HepG2 (cell line): ENCODE measurements around the gene BCCIP. TPM values are rescaled to one million over a fixed set of nuclear protein-coding genes. Genes with fewer than 3 reads are reported as not detected.

Experiments
- BHLHE40 ChIP-seq: IDR thresholded peaks from 2 replicates; pipeline ENCODE4 v1.6.1; 2011; ENCODE audit warnings: low read length, improper control_type of control experiment
- DMAP1 ChIP-seq: IDR thresholded peaks from 2 replicates; pipeline ENCODE4 v1.6.1; 2016
- DRAP1 ChIP-seq: IDR thresholded peaks from 2 replicates; pipeline ENCODE4 v1.6.1; 2016; ENCODE audit warnings: missing genetic modification reagents, missing compliant biosample characterization
- ETV5 ChIP-seq: IDR thresholded peaks from 2 replicates; pipeline ENCODE4 v1.6.1; 2018; ENCODE audit warnings: missing biosample characterization, missing genetic modification reagents, inconsistent platforms, borderline replicate concordance
- HNRNPL ChIP-seq: fragments of 200-400 bp; formaldehyde crosslinking; IDR thresholded peaks from 2 replicates; pipeline ENCODE4 v1.6.1; 2017; ENCODE audit warnings: mild to moderate bottlenecking, low read depth, low read length
- KLF16 ChIP-seq, 2 experiments: sonication (generic) in 1 of 2; formaldehyde crosslinking in 1 of 2; IDR thresholded peaks; 2 replicates each; pipeline versions ENCODE4 v1.6.1 to v1.8.0; 2016 to 2023; ENCODE audit warnings: missing genetic modification reagents in 2 of 2, missing compliant biosample characterization in 1 of 2
- MAX ChIP-seq: IDR thresholded peaks from 2 replicates; pipeline ENCODE4 v1.6.1; 2012; ENCODE audit warnings: inconsistent platforms
- POLR2AphosphoS5 ChIP-seq: IDR thresholded peaks from 2 replicates; pipeline ENCODE4 v1.6.1; 2012; ENCODE audit warnings: low read depth, low read length
- PRDM10 ChIP-seq: sonication (generic); formaldehyde crosslinking; IDR thresholded peaks from 2 replicates; pipeline ENCODE4 v1.4.0; 2020; ENCODE audit warnings: low read depth, missing genetic modification reagents
- RARA ChIP-seq: IDR thresholded peaks from 2 replicates; pipeline ENCODE4 v1.6.1; 2016; ENCODE audit warnings: missing genetic modification reagents, missing compliant biosample characterization
- RFX3 ChIP-seq: IDR thresholded peaks from 2 replicates; pipeline ENCODE4 v1.6.1; 2016; ENCODE audit warnings: missing biosample characterization, missing genetic modification reagents
- RNF2 ChIP-seq: fragments of 450-650 bp; conservative IDR thresholded peaks from 2 replicates; pipeline ENCODE4 v1.6.1; 2016; ENCODE audit warnings: low read depth
- SALL1 ChIP-seq: sonication (generic); formaldehyde crosslinking; IDR thresholded peaks from 2 replicates; pipeline ENCODE4 v1.8.0; 2022; ENCODE audit warnings: mild to moderate bottlenecking, missing genetic modification reagents
- SCMH1 ChIP-seq: sonication (generic); formaldehyde crosslinking; IDR thresholded peaks from 2 replicates; pipeline ENCODE4 v1.9.0; 2021; ENCODE audit warnings: missing genetic modification reagents, mild to moderate bottlenecking, borderline replicate concordance
- ZNF230 ChIP-seq: sonication (generic); formaldehyde crosslinking; IDR thresholded peaks from 2 replicates; pipeline ENCODE4 v1.4.0; 2020; ENCODE audit warnings: mild to moderate bottlenecking, missing genetic modification reagents
- ZNF446 ChIP-seq: sonication (generic); formaldehyde crosslinking; IDR thresholded peaks from 2 replicates; pipeline ENCODE4 v1.5.0; 2020; ENCODE audit warnings: mild to moderate bottlenecking, missing genetic modification reagents
- ZNF687 ChIP-seq: sonication (generic); formaldehyde crosslinking; IDR thresholded peaks from 2 replicates; pipeline ENCODE4 v1.5.1; 2020; ENCODE audit warnings: mild to moderate bottlenecking, missing genetic modification reagents, moderate library complexity
- ZNF773 ChIP-seq: sonication (generic); formaldehyde crosslinking; IDR thresholded peaks from 2 replicates; pipeline ENCODE4 v1.4.0; 2020; ENCODE audit warnings: missing genetic modification reagents, borderline replicate concordance
- ZXDC ChIP-seq: sonication (generic); formaldehyde crosslinking; IDR thresholded peaks from 2 replicates; pipeline ENCODE4 v1.5.0; 2020; ENCODE audit warnings: mild to moderate bottlenecking, missing genetic modification reagents
- polyA plus RNA-seq, 8 experiments: library from polyadenylated mRNA; depleted of rRNA in 3 of 8; stranded (reverse) in 7 of 8; unstranded in 1 of 8; fragments of >200 nt; fragmentation: Illumina TruSeq in 4 of 8; extraction: Trizol in 4 of 8; gene quantifications; 2 replicates each; pipeline versions ENCODE4 v1.2.1 to v1.2.3, GENCODE V29; 2011 to 2016; ENCODE audit warnings: low read depth in 4 of 8, missing spikeins in 1 of 8, mixed read lengths in 1 of 8; ENCODE audit not compliant: insufficient read depth in 1 of 8
- total RNA-seq, 5 experiments: library from RNA; depleted of rRNA; stranded (reverse); fragments of >200 nt; fragmentation: Illumina TruSeq; extraction: Trizol; gene quantifications; 2 replicates each; pipeline ENCODE4 v1.2.3, GENCODE V29; 2016; ENCODE audit warnings: low read depth in 1 of 5

The BCCIP gene
- total and polyA plus RNA-seq, 2 of the 13 experiments (the other 11 are each of a cell fraction or from before 2014, with no cell fraction given): 37.0 to 132 TPM

- TF ChIP-seq ZNF687 (CRISPR knock-in tag) (peak; percentile 83), DRAP1 (peak; percentile 86), ZXDC (CRISPR knock-in tag) (no peak), RARA (CRISPR knock-in tag) (peak; percentile 64), ZNF773 (CRISPR knock-in tag) (no peak), ZNF230 (peak; percentile 17; the same call in 1 of the 2 replicates), SCMH1 (no peak), SALL1 (CRISPR knock-in tag) (peak; percentile 72), POLR2AphosphoS5 (peak; percentile 89), RFX3 (CRISPR knock-in tag) (no peak), DMAP1 (peak; percentile 83), RNF2 (0 out of 2 replicates have a peak, but pooled peaks have one; percentile 47), HNRNPL (0 out of 2 replicates have a peak, but pooled peaks have one; percentile 71), PRDM10 (CRISPR knock-in tag) (peak; percentile 100), BHLHE40 (peak; percentile 98), MAX (peak; percentile 86), ZNF446 (CRISPR knock-in tag) (0 out of 2 replicates have a peak, but pooled peaks have one; percentile 38), KLF16 (CRISPR knock-in tag; IDR thresholded peaks at IDR 0.05) (0 out of 4 replicates have a peak, but pooled peaks of 1 of the 2 experiments have one; percentile 14), ETV5 (CRISPR knock-in tag) (peak; percentile 71)
Observed at GRCh38 chr10:125822878-125823662, at the start of gene BCCIP, which contains the start of gene UROS (continued).
